Measurements from ENCODE around the gene NOS1AP. TPM values are rescaled to one million over a fixed set of nuclear protein-coding genes. Genes with fewer than 3 reads are reported as not detected.
"Not testable (repeated sequence)": the region's sequence is repeated elsewhere in the genome, so short reads cannot be mapped to it uniquely, and the experiment has no call there.

NOS1AP gene
- total RNA-seq, 1 donor from 2014 or later = 0.20 TPM

GRCh38 chr1:162166917-162167615, 97.6 kb downstream of the NOS1AP start:
- DNase-seq (ENCODE audit: low read depth in 2 of 2) = no peak

GRCh38 chr1:162168261-162168660, 98.8 kb downstream of the NOS1AP start:
- no peak for DNase-seq (ENCODE audit: low read depth in 2 of 2)

DNA sequence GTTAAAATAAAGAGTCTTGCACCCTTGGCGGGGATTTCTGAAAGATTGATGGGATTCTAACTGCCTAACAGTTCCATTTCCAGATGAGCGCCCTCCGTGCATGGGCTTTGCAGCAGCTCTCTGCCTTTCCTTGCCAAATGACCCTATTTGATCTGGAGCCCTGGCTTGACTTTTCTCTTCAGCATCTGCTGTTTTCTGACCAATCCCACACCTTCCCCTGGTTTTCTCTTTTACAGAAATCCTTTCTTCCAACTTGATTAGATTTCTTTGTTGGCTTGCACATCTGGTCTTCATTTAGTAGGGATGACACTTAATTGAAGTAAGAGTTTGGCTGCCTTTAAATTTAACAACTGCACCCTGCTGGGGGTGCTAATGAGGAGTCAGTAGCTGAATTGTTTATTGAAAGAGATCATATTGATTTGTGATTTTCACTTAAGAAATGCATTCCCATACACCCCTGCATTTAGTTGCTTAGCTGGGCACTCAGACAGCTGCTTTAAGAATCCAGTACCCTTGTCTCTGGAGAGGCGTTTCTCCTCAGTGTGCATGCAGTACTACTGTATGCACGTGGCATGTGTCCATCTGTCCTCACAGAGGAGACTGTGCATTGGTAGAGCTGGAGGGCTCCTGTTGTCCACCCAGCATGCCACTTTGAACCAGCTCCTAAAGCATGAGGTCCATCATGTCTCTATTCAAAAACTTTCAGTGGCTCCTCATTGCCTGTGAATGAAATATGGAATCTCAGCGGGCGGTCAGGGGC, 99.7 kb downstream of the NOS1AP start:
- DNase-seq (ENCODE audit: low read depth in 2 of 2) = no peak

DNA sequence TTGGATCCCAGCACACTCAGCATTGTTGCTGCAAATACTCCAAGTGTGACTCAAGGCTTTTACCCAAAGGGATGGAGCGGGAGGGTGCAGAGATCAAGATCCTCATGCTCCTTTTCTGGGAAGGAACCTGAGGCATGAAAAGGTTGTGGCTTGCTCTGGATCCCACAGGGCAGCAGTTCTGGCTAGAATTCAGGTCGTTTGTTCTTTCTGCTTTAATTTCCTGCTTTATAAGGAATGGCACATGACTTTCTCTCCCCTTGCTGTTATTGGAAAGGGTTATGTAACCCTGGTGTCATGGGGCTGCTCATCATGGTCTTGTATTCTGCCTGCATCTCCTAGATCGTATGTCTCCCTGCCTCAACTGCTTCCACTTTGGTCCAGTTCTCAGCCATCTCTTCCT, 101.6 kb downstream of the NOS1AP start:
- DNase-seq (ENCODE audit: low read depth in 2 of 2) = no peak

DNA sequence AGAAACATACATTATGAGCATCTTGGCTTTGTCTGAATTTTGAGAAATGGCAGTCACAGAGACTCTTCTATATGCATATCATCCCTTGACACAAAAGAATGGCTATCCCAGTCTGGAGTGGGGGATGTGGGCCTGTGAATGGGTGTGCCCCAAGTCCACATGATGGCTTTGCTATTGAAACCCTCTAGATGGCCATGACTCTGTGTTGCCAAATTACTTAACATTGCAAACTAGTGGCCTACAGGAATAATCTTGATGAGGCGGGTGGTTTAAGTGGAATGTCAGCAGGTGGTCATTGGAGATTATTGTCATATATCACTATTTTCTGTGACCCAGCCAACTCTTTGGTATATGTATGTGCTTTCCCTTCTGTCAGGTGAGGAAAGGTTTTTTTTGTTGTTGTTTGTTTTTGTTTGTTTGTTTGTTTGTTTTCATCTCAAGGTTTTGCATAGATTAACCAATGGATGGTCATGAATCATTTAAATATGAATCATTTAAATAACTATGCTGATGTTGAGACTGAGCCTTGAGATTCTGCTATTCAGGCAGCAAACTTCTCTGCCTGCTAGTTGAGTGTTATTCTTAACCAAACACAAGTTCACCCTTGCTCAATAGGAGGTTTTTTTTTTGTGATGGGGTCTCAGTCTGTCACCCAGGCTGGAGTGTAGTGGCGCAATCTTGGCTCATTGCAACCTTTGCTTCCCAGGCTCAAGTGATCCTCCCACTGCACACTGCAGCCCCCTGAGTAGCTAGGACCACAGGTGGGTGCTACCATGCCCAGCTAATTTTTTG, 103.0 kb downstream of the NOS1AP start:
- DNase-seq (ENCODE audit: low read depth in 2 of 2) = no peak

- DNase-seq (ENCODE audit: low read depth in 2 of 2) = not testable (repeated sequence)
These were observed 104.1 kb downstream of the NOS1AP start for GRCh38 chr1:162173607-162174006.

DNA sequence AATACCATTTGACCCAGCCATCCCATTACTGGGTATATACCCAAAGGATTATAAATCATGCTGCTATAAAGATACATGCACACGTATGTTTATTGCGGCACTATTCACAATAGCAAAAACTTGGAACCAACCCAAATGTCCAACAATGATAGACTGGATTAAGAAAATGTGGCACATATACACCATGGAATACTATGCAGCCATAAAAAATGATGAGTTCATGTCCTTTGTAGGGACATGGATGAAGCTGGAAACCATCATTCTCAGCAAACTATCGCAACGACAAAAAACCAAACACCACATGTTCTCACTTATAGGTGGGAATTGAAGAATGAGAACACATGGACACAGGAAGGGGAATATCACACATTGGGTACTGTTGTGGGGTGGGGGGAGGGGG, 104.5 kb downstream of the NOS1AP start:
- DNase-seq (ENCODE audit: low read depth in 2 of 2) = not testable (repeated sequence)

- no peak for DNase-seq (ENCODE audit: low read depth in 2 of 2)
These were observed 106.0 kb downstream of the NOS1AP start for GRCh38 chr1:162175379-162176081.

DNA sequence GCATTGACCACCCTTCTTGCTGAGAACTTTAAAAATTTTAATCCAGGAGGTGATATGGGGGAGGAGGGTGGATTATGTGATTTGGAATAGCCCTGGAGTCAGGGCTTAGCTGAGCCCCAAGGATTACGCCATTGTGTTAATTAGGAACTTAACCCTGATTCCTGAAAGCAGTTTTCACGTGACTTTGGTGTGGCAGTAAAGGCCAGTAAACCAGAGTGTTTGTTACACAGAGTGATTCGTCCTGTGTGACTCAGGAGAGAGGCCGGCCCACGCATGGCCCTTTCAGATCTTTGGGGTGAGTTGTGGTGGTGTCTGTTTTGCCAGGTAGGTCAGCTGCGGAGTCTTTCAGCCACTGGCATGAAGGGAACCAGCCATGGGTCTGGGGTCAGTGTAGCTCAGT, 107.6 kb downstream of the NOS1AP start:
- DNase-seq (ENCODE audit: low read depth in 2 of 2) = no peak

DNA sequence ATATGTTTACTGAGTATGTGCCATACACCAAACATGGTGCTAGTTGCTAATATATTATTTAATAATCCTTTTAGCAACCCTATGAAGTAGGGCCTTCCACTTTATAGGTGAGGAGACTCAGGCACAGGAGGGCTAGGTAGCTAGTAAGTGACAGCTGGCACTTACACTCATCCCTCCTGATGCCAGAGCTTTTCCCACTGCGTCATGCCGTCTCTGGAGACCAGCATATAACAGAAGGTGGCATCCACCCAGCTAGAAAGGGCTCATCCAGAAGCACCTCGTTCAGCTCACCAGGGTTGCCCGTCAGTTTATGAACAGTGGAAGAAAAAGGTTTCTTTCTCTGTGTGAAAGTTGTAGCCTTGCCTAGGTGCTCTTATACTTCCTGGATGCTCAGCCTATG, 108.9 kb downstream of the NOS1AP start:
- no peak for DNase-seq (ENCODE audit: low read depth in 2 of 2)

- no peak for DNase-seq (ENCODE audit: low read depth in 2 of 2)
These were observed 109.6 kb downstream of the NOS1AP start for GRCh38 chr1:162179121-162179520.

- DNase-seq (ENCODE audit: low read depth in 2 of 2) = no peak
These were observed 111.3 kb downstream of the NOS1AP start for GRCh38 chr1:162180813-162181212.

- no peak for DNase-seq (ENCODE audit: low read depth in 2 of 2)
These were observed 112.6 kb downstream of the NOS1AP start for GRCh38 chr1:162182090-162182489.

DNA sequence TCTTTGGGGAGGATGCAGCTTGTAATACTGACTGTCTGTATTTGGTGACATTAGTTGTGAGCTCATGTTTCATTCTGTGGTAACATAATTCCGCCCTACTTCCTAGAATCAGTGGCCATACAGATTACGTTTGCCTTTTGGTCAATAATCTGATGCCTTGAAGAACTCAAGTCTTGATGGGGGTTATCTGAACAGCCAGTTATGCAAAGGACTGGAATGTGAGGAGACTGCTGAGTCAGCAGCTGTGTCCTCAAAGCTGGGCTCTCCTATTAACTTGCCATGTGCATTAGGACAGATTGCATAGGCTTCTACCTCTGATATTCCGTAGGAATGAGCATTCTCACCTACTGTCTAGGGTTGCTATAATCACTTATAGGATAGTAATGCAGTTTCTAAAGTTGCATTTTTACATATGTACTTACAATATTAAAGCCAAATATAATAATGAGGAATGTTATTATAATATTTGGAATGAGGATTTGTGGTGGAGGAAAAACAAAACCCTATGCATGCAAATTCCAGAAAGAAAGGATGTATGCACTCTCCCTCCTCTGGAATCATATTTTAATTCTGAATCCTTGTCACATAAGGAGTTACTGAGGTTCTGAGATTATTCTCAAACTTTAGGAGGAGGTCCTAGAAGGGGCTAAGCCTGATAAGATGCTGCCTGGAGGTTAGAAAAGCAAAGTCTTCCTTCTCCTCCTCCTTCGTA, 116.0 kb downstream of the NOS1AP start:
- DNase-seq (ENCODE audit: low read depth in 2 of 2) = no peak

GRCh38 chr1:162186026-162186374, 116.5 kb downstream of the NOS1AP start:
- DNase-seq (ENCODE audit: low read depth in 2 of 2) = no peak

- no peak for DNase-seq (ENCODE audit: low read depth in 2 of 2)
These were observed 116.9 kb downstream of the NOS1AP start for GRCh38 chr1:162186406-162186805.

DNA sequence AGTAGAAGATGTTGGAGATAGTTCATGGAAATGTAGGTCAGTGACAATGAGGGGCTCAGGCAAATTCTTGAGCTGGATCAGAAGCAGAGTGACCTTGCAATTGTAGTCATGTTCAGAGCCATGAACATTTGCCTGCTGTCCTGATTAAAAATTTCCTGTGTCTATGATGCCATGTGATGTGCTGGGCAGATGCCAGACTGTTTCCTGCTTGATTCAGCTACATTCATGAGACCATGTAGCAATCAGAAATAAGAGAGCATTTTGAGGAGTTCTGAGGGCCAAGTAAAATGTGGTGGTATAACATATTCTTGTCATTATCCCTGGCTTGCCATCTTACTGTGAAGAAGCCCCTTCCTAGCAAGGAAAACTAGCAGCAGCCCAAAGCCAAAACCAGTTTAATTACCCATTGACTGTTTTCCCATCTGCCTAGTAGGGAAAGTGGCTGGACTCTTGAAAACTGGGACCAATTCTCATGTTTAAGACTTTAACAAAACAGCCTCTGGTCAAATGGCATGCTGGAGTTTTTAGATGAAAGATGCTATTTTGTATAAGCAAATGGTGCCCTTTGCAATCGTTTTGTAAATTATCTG, 118.3 kb downstream of the NOS1AP start:
- DNase-seq (ENCODE audit: low read depth in 2 of 2) = peak; percentile 70 to 76

DNA sequence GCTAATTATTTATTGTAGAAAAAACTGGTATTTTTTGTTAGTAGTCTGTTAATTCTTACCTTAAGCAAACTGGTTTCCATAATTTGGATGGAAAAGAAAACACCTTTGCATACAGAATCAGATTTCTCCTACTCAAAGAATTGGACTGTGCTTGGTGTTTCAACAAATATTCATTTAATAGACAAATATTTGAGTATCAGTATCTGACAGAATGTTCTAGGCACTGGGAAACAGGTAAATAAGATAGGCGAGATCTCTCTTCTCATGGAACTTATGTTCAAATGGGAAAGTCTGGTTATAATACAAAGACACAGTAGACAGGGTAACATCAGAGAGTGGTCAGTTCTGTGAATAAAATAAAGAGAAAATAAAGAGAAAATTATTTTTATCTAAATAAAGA, 119.9 kb downstream of the NOS1AP start:
- no peak for DNase-seq (ENCODE audit: low read depth in 2 of 2)

- no peak for DNase-seq (ENCODE audit: low read depth in 2 of 2)
These were observed 122.2 kb downstream of the NOS1AP start for GRCh38 chr1:162191396-162192305.

GRCh38 chr1:162192306-162192678, 122.8 kb downstream of the NOS1AP start:
- DNase-seq (ENCODE audit: low read depth in 2 of 2) = no peak

All from lung microvascular endothelial cell (primary cell).